ENCODE measurements around the gene ERMAP.
A peak's percentile ranks its signal among the peaks of the same experiment; 100 is the strongest.
"Not testable (repeated sequence)": the region's sequence is repeated elsewhere in the genome, so short reads cannot be mapped to it uniquely, and the experiment has no call there.

Gene ERMAP

GRCh38 chr1:42869254-42869653 is 52.3 kb downstream of the ERMAP start:
- DNase-seq, result not testable (repeated sequence)

GRCh38 chr1:42869751-42870150 is 52.8 kb downstream of the ERMAP start:
- DNase-seq, result not testable (repeated sequence)

- not testable (repeated sequence) for DNase-seq
Observed at GRCh38 chr1:42873108-42873507, 56.2 kb downstream of the ERMAP start.

- DNase-seq, result no peak
Observed at GRCh38 chr1:42873670-42874069, 56.7 kb downstream of the ERMAP start.

- DNase-seq, result no peak
Observed at GRCh38 chr1:42876009-42876408, 59.1 kb downstream of the ERMAP start.

GRCh38 chr1:42877380-42877779 is 60.5 kb downstream of the ERMAP start:
- no peak for DNase-seq

GRCh38 chr1:42880384-42880783 is 63.5 kb downstream of the ERMAP start:
- no peak for DNase-seq

GRCh38 chr1:42886046-42886739 is 69.3 kb downstream of the ERMAP start:
- no peak for DNase-seq

GRCh38 chr1:42886800-42887199 is 69.9 kb downstream of the ERMAP start:
- no peak for DNase-seq

- DNase-seq, result no peak
Observed at GRCh38 chr1:42887366-42887765, 70.4 kb downstream of the ERMAP start.

GRCh38 chr1:42888013-42888633 is 71.2 kb downstream of the ERMAP start:
- no peak for DNase-seq

- no peak for DNase-seq
Observed at GRCh38 chr1:42889264-42889663, 72.3 kb downstream of the ERMAP start.

GRCh38 chr1:42891465-42892138 is 74.7 kb downstream of the ERMAP start:
- peak in 1 of 51 donors; percentile 2 for DNase-seq

All from hypothalamus (tissue), 51 donors.